ENCODE data around the gene FAM76B.

DNA sequence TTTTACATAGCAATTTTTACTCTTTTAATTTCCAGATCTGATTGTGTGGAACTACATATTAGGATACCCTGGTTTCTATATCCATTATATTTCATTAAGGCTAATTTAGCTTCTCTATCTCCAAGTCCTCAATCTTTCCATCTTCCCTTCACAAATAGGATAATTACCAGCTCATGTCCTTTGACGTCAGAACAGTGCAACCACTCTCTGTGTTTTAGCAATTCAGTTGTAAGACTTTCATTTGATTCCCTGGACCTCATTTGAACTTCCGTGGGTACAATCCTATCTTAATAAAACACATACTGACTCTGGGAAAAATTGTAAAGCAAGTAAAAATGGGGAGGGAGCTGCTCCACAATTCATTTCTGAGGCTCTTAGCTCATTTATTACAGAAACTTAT, 52.8 kb downstream of the FAM76B start:
- TF ChIP-seq CTCF (IDR thresholded peaks at IDR 0.05) = no peak
- TF ChIP-seq POLR2A (IDR thresholded peaks at IDR 0.05) = no peak

Measured in prostate gland (tissue), 2 donors.